ENCODE results near the gene TMEM181. TPM values are rescaled to one million over a fixed set of nuclear protein-coding genes. Genes with fewer than 3 reads are reported as not detected.
A peak's percentile ranks its signal among the peaks of the same experiment; 100 is the strongest.

The TMEM181 gene
- total RNA-seq, 2 experiments from 2014 or later: 10.0 to 10.1 TPM

DNA sequence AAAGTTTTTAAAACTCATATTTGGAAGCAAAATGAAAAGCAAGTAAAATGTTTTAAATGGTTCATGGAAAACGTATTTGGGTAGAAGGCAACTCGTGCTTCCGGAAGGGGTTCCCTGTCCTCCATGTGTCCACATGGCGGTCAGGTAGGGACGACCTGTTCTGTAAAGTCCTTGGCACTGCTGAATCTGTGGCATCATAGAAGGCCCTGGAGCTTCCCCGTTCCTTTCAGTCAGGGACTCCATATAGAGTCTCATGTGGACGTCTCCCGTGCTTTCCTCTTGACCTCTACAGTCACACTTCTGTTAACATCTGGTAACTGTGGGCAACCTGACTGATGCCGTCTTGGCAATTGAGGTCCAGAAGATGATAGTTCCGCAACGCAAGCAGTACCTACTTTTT, 73.2 kb downstream of the TMEM181 start:
- ATAC-seq (no peak), DNase-seq (no peak)
- Mint-ChIP-seq H3K27me3 (no peaks in the 10 kb centered on the region), H3K36me3 (ENCODE audit: low read depth) (peaks cover 50% of the 10 kb centered on the region), H3K4me1 (ENCODE audit: low read depth) (peaks cover 54% of the 10 kb centered on the region), H3K9me3 (no peaks in the 10 kb centered on the region), H3K27ac (peak overlapping the region; percentile 77), H3K4me3 (no peak overlapping the region)
- CTCF ChIA-PET: interaction anchor here (1.0 kb wide), 1 partner anchor 58 kb away, joined by 6 read pairs; no protein-coding TSS in a partner anchor
- POLR2A ChIA-PET: interaction anchor here (1.4 to 2.2 kb wide), 2 partner anchors 11 to 16 kb away, joined by 11 to 14 read pairs; partner anchors contain the start of genes DYNLT1 and SYTL3
- intact Hi-C loops (cut with micrococcal nuclease): no loop called here
- TF ChIP-seq, protein P1, sequence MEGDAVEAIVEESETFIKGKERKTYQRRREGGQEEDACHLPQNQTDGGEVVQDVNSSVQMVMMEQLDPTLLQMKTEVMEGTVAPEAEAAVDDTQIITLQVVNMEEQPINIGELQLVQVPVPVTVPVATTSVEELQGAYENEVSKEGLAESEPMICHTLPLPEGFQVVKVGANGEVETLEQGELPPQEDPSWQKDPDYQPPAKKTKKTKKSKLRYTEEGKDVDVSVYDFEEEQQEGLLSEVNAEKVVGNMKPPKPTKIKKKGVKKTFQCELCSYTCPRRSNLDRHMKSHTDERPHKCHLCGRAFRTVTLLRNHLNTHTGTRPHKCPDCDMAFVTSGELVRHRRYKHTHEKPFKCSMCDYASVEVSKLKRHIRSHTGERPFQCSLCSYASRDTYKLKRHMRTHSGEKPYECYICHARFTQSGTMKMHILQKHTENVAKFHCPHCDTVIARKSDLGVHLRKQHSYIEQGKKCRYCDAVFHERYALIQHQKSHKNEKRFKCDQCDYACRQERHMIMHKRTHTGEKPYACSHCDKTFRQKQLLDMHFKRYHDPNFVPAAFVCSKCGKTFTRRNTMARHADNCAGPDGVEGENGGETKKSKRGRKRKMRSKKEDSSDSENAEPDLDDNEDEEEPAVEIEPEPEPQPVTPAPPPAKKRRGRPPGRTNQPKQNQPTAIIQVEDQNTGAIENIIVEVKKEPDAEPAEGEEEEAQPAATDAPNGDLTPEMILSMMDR (IDR thresholded peaks at IDR 0.05): no peak

DNA sequence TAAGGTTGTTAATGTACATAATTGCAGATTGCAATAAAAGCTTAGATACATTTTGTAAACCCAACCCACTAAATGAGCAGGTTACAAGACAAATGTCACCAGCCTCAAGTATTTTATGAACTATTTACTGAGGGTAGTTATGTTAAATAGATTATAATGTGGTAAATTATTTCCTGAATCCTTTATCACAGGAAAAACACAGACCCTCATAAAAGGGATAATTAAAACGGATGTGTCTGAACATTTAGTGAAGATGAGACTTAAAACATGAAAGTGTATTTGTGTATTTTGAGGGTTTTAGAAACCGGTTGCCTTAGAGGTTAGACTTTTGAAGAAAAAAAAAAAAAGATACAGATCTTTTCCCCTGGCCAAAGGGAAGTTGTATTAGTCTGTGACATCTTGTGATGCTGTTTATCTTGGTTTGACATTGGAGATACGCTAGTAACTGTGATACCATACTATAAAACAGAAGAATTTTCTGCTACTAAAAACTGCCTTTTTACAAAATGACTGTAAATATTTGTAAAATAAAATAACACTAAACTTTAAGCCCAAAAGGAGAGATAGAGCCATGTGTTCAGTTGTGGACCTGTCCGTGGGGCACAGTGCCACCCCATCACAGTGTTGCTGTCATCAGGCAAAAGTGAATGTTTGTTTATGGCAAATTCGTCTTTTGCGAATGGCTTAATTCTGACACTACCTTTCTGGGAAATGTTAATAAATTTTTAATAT, 75.0 kb downstream of the TMEM181 start:
- H3K4me1 Mint-ChIP-seq (ENCODE audit: low read depth): peaks cover 58% of the 10 kb centered on the region
- H3K27me3 Mint-ChIP-seq: no peaks in the 10 kb centered on the region
- H3K36me3 Mint-ChIP-seq (ENCODE audit: low read depth): peaks cover 44% of the 10 kb centered on the region
- H3K27ac Mint-ChIP-seq: peak overlapping the region; percentile 74
- no peak overlapping the region for H3K4me3 Mint-ChIP-seq
- POLR2A ChIA-PET: interaction anchor here (0.5 to 2.2 kb wide), 5 partner anchors 9 to 82 kb away, joined by 3 to 14 read pairs (median 3); partner anchors contain the start of gene DYNLT1
- DNase-seq: no peak
- no peak for ATAC-seq
- TF ChIP-seq, protein P1 (IDR thresholded peaks at IDR 0.05): no peak
- intact Hi-C loops (cut with micrococcal nuclease): no loop called here
- CTCF ChIA-PET: interaction anchor here (0.6 to 0.7 kb wide), 2 partner anchors 28 to 459 kb away, joined by 3 read pairs; no protein-coding TSS in a partner anchor
- H3K9me3 Mint-ChIP-seq: no peaks in the 10 kb centered on the region

DNA sequence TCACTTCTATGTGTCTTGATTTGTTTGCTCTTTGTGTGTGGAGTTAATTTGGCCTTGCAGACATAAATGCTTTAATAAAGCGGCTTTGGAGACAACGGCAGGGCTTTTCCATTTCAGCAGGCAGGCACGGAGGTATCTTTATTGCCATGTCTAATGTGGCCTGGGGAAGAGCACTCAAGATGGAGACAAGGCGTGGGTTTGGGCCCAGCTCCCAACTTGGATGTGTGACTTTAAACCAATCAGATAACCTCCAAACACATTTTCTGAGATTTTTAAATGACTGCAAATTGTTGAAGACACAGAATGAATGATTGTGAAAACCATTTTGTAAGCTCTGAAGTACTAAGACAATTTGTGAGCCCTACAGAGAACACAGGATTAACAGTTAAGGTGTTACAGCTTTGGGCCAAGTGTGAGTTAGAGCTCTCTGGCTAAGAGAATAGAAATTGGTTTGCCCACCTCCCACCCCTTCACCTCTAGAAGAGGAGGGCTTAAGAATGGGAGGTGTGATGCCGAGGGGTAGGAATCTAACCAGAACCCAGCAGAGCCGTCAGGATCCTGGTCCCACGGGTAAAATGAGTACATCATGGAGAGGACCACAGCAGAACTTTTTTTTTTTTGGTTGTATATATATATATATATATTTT, 75.7 kb downstream of the TMEM181 start:
- ChIA-PET POLR2A (interaction anchor here (0.8 to 1.1 kb wide), 2 partner anchors 9 to 10 kb away, joined by 3 to 4 read pairs; partner anchors contain the start of gene DYNLT1), CTCF (interaction anchor here (0.7 to 0.8 kb wide), 2 partner anchors 27 to 55 kb away, joined by 3 read pairs; no protein-coding TSS in a partner anchor)
- no peak for DNase-seq
- intact Hi-C loops (cut with micrococcal nuclease): no loop called here
- TF ChIP-seq, protein P1 (IDR thresholded peaks at IDR 0.05): no peak
- Mint-ChIP-seq H3K4me3 (no peak overlapping the region), H3K4me1 (ENCODE audit: low read depth) (peaks cover 58% of the 10 kb centered on the region), H3K27ac (peak overlapping the region; percentile 74), H3K27me3 (no peaks in the 10 kb centered on the region), H3K9me3 (no peaks in the 10 kb centered on the region), H3K36me3 (ENCODE audit: low read depth) (peaks cover 49% of the 10 kb centered on the region)
- ATAC-seq: no peak

DNA sequence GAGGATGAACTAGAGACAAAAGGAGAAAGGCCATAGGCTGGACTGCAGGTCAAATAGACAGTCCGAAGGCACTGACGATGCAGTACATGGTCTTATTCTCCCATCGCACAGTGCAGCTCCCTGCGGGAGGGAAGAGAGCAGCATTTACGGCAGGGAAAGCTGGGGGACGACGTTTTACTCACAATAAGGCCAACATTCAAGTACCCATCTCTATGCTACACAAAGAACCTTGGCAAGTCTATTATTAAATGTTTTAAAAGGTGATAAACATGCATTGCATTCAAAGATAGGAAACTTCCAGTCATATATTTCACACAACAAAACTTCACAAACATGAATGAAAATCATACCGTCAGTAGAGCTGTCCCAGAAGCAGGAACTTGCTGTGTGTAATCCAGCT, 76.9 kb downstream of the TMEM181 start:
- ATAC-seq (no peak), DNase-seq (no peak)
- intact Hi-C loops (cut with micrococcal nuclease): no loop called here
- ChIA-PET CTCF (interaction anchor here (1.2 to 8.5 kb wide), 2 partner anchors 23 to 54 kb away, joined by 3 to 67 read pairs; no protein-coding TSS in a partner anchor), POLR2A (interaction anchor here (0.7 to 9.9 kb wide), 4 partner anchors 15 to 102 kb away, joined by 3 to 112 read pairs (median 4); partner anchors contain the start of gene SYTL3)
- TF ChIP-seq, protein P1 (IDR thresholded peaks at IDR 0.05): no peak
- H3K36me3 Mint-ChIP-seq (ENCODE audit: low read depth): peaks cover 48% of the 10 kb centered on the region
- H3K9me3 Mint-ChIP-seq: no peaks in the 10 kb centered on the region
- peaks cover 57% of the 10 kb centered on the region for H3K4me1 Mint-ChIP-seq (ENCODE audit: low read depth)
- no peaks in the 10 kb centered on the region for H3K27me3 Mint-ChIP-seq
- H3K4me3 Mint-ChIP-seq: no peak overlapping the region
- peak overlapping the region; percentile 68 for H3K27ac Mint-ChIP-seq
